Measurements from ENCODE around the gene MREG.
"Not testable (repeated sequence)": the region's sequence is repeated elsewhere in the genome, so short reads cannot be mapped to it uniquely, and the experiment has no call there.

Gene MREG

DNA sequence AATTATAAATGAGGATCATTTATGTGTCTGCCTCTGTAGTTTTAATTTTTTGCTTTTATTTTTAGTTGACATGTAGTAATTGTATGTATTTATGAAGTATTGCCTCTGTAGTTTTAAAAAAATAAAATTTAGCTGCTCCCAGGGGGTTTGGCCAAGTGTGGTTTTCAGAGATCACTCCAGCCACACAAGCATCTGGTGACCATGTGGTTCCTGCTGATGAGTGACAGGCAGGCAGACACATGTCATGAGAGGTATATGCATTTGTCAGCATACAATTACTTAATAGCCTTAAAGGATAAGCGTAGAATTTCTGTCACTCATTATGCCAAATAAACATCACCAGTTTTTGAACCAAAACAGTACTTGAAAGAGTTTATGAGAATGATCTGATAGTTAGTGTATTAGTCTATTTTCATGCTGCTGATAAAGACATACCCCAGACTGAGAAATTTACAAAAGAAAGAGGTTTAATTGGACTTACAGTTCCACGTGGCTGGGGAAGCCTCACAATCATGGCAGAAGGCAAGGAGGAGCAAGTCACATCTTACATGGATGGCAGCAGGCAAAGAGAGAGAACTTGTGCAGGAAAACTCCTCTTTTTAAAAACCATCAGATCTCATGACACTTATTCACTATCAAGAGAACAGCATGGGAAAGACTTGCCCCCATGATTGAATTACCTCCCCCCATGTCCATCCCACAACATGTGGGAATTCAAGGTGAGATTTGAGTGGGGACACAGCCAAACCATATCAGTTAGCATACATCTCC, 29.6 kb downstream of the MREG start:
- Mint-ChIP-seq H3K9me3 (peaks cover 6% of the 10 kb centered on the region), H3K4me1 (peaks cover 31% of the 10 kb centered on the region), H3K4me3 (no peak overlapping the region), H3K27me3 (no peaks in the 10 kb centered on the region), H3K36me3 (peaks cover 69% of the 10 kb centered on the region), H3K27ac (peak overlapping the region; percentile 45)
- peak; percentile 62 for ATAC-seq

- Mint-ChIP-seq H3K36me3 (peaks cover 72% of the 10 kb centered on the region), H3K4me1 (peaks cover 39% of the 10 kb centered on the region), H3K27ac (no peak overlapping the region), H3K4me3 (no peak overlapping the region), H3K9me3 (peaks cover 6% of the 10 kb centered on the region), H3K27me3 (no peaks in the 10 kb centered on the region)
- ATAC-seq: peak; percentile 85
Measured at GRCh38 chr2:215982465-215982875, 30.9 kb downstream of the MREG start.

- Mint-ChIP-seq H3K9me3 (peaks cover 3% of the 10 kb centered on the region), H3K27ac (no peak overlapping the region), H3K4me1 (peaks cover 46% of the 10 kb centered on the region), H3K27me3 (no peaks in the 10 kb centered on the region), H3K4me3 (no peak overlapping the region), H3K36me3 (peaks cover 74% of the 10 kb centered on the region)
- ATAC-seq: no peak
Measured at GRCh38 chr2:215981115-215981514, 32.2 kb downstream of the MREG start.

DNA sequence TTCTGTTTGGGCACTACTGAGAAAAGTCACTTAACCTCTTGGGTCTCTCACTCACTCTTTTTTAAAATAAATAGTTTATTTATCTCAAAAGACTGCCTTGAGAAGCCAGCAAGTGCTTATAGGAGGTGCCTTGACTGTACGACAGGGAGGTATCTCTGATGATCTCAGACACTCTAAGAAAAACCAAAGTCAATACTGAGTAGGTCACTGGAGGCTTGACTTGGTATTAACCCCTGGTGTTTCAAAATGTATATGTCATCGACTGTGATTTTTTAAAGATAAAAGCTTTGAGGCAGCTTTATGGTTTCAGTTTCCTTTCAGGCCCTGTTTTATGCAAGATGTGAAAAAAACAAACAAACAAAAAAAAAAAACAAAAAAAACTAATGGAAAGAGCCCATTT, 33.7 kb downstream of the MREG start:
- Mint-ChIP-seq H3K27ac (no peak overlapping the region), H3K9me3 (peaks cover 3% of the 10 kb centered on the region), H3K27me3 (no peaks in the 10 kb centered on the region), H3K4me3 (no peak overlapping the region), H3K4me1 (peaks cover 47% of the 10 kb centered on the region), H3K36me3 (peaks cover 64% of the 10 kb centered on the region)
- no peak for ATAC-seq

GRCh38 chr2:215974700-215975429, 38.5 kb downstream of the MREG start:
- H3K9me3 Mint-ChIP-seq: peaks cover 4% of the 10 kb centered on the region
- H3K4me3 Mint-ChIP-seq: no peak overlapping the region
- no peaks in the 10 kb centered on the region for H3K27me3 Mint-ChIP-seq
- H3K36me3 Mint-ChIP-seq: peaks cover 61% of the 10 kb centered on the region
- peak overlapping the region; percentile 47 for H3K27ac Mint-ChIP-seq
- peaks cover 44% of the 10 kb centered on the region for H3K4me1 Mint-ChIP-seq
- no peak for ATAC-seq

DNA sequence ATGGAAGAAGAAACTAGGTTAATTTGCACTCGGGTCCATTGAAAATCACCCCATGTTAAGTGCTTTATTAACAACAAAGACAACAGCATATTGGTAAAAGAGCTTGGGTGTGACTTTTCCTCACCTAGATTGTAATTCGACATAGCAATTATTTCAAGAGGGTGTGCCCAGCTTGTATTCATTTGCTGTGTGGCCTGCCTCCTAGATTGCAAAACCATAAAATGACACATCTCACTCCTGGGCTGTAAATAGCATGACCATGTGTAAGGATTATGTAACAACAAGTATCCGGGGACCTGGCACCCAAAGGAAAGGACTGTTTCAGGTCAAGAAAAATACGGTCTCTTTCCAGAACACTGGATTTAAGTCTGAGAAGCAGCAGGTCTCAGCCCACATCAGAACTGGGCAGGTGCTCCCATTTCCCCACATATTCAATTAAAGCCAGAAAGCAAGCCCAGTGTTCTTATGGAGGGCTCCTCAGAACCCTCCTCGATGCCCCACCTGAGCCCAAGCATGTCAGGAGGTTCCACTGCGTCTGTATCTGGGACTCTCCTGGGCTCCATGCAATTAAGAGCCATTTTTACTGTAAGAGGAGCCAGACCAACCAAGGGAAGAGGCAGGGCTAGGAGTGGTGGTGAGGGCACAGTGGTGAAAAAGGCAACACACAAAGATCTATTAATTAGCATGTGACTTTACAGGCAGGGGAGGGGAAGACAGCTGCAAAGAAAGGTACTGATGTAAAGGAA, 39.2 kb downstream of the MREG start:
- peak overlapping the region; percentile 47 for H3K27ac Mint-ChIP-seq
- peaks cover 63% of the 10 kb centered on the region for H3K36me3 Mint-ChIP-seq
- no peak overlapping the region for H3K4me3 Mint-ChIP-seq

GRCh38 chr2:215973145-215973792, 40.1 kb downstream of the MREG start:
- Mint-ChIP-seq H3K4me1 (peaks cover 60% of the 10 kb centered on the region), H3K27ac (no peak overlapping the region), H3K9me3 (peaks cover 4% of the 10 kb centered on the region), H3K27me3 (no peaks in the 10 kb centered on the region), H3K36me3 (peaks cover 57% of the 10 kb centered on the region), H3K4me3 (no peak overlapping the region)
- no peak for ATAC-seq

More for the DNA sequence above, 39.2 kb downstream of the MREG start:
- ATAC-seq: no peak
- Mint-ChIP-seq H3K27me3 (no peaks in the 10 kb centered on the region), H3K4me1 (peaks cover 51% of the 10 kb centered on the region), H3K9me3 (peaks cover 4% of the 10 kb centered on the region)

- peaks cover 4% of the 10 kb centered on the region for H3K9me3 Mint-ChIP-seq
- peaks cover 41% of the 10 kb centered on the region for H3K36me3 Mint-ChIP-seq
- no peak for ATAC-seq
- peaks cover 54% of the 10 kb centered on the region for H3K4me1 Mint-ChIP-seq
- no peaks in the 10 kb centered on the region for H3K27me3 Mint-ChIP-seq
- H3K27ac Mint-ChIP-seq: no peak overlapping the region
- no peak overlapping the region for H3K4me3 Mint-ChIP-seq
Measured at GRCh38 chr2:215971671-215972070, 41.7 kb downstream of the MREG start.

GRCh38 chr2:215970894-215971293, 42.5 kb downstream of the MREG start:
- ATAC-seq, H3K27ac Mint-ChIP-seq, H3K9me3 Mint-ChIP-seq, H3K27me3 Mint-ChIP-seq, H3K4me3 Mint-ChIP-seq: not testable (repeated sequence)
- H3K4me1 Mint-ChIP-seq: peaks cover 62% of the 10 kb centered on the region
- H3K36me3 Mint-ChIP-seq: peaks cover 41% of the 10 kb centered on the region

GRCh38 chr2:215970425-215970824, 42.9 kb downstream of the MREG start:
- ATAC-seq: no peak
- Mint-ChIP-seq H3K36me3 (peaks cover 46% of the 10 kb centered on the region), H3K9me3 (peaks cover 4% of the 10 kb centered on the region), H3K4me3 (no peak overlapping the region), H3K4me1 (peaks cover 65% of the 10 kb centered on the region), H3K27ac (no peak overlapping the region), H3K27me3 (no peaks in the 10 kb centered on the region)

DNA sequence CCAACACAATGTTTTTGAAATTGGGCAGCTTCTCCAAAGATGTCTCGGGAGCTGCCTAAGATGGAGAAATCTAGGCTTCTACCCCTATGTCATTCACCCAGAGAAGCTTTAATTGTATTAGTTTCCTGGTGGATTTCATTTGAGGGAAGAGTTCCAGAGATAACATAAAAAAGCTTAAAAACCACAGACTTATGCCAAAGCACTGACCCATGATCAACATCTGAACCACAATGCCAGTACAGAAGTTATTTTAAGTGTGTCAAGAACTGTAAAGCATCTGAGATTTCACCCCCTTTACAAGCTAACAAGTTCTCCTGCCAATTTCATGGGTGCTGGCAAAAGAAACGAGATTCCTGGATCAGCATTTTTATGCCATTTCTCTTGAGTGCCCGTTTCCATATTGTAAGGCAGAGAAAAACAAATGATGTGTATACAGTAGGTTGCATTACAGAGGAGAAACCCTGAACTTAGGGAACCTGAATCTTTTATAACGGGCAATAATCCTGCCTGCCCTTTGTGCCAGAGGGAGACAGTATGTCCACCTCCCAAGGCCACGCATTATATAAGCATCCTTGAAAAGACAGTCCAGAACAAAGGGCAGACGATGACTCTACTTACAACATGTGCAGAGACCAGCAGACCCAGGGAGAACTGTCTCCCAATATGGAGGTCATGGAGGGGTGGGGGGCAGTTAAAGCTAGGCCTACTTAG, 44.1 kb downstream of the MREG start:
- H3K9me3 Mint-ChIP-seq: peaks cover 4% of the 10 kb centered on the region
- no peaks in the 10 kb centered on the region for H3K27me3 Mint-ChIP-seq
- H3K4me3 Mint-ChIP-seq: no peak overlapping the region
- peaks cover 56% of the 10 kb centered on the region for H3K36me3 Mint-ChIP-seq
- H3K27ac Mint-ChIP-seq: peak overlapping the region; percentile 67
- H3K4me1 Mint-ChIP-seq: peaks cover 67% of the 10 kb centered on the region
- ATAC-seq: no peak

DNA sequence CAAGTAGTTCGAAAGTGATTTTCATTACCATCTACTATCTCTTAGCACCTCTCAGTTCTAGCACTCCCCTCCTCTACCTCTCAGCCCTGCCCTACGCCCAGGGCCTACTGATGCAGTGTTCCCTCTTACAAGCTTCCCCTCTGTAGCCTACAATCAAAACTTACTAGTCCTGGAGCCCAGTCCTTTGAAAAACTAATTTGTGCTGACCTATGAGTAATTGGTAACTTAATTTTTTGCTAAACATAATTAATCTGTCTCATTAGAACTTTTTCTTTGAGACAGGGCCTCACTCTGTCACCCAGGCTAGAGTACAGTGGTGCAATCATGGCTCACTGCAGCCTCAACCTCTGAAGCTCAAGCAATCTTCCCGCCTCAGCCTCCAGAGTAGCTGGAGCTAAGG, 44.9 kb downstream of the MREG start:
- Mint-ChIP-seq H3K27me3 (no peaks in the 10 kb centered on the region), H3K4me3 (no peak overlapping the region), H3K9me3 (peaks cover 4% of the 10 kb centered on the region), H3K27ac (peak overlapping the region; percentile 67), H3K36me3 (peaks cover 61% of the 10 kb centered on the region), H3K4me1 (peaks cover 67% of the 10 kb centered on the region)
- no peak for ATAC-seq

DNA sequence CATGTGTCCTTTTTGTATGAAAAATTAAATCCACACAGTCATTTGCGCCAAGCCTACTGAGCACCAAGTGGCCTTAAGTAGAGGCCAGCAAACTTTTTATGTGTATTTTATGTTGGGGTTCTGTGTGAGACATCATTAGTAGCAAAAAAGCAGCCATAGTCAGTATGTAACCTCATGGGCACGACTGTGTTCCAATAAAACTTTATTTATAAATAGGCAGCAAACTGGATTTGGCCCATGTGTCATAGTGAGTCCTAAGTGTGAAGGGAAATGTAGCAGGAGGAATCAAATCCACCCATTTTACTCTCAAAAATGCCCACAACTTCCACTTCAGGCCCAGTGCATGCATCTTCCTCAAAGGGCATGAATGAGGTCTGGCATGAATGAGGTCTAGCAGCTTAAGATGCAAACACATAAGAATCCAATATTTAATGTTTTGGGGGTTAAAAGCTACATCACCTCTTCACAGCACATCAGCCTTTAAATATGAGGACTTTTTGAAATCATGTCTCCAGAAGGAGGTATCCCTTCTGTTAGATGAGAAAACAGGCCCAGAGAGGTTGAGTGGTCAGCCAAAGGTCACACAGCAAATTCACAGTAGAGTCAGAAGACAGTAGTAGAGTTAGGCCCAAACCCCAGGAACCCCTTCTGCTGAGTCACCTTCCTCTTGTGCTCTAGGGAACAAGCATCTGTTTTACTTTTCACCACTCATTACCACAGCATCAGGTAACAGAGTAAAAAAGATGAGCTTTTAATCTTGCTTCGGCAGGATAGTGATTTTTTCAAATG, 45.6 kb downstream of the MREG start:
- no peak for ATAC-seq

GRCh38 chr2:215966951-215967350, 46.4 kb downstream of the MREG start:
- no peak overlapping the region for H3K4me3 Mint-ChIP-seq
- no peak for ATAC-seq
- H3K9me3 Mint-ChIP-seq: peaks cover 4% of the 10 kb centered on the region
- peaks cover 67% of the 10 kb centered on the region for H3K4me1 Mint-ChIP-seq
- H3K36me3 Mint-ChIP-seq: peaks cover 60% of the 10 kb centered on the region
- H3K27me3 Mint-ChIP-seq: no peaks in the 10 kb centered on the region
- H3K27ac Mint-ChIP-seq: no peak overlapping the region

More for the DNA sequence above, 45.6 kb downstream of the MREG start:
- no peaks in the 10 kb centered on the region for H3K27me3 Mint-ChIP-seq
- H3K4me3 Mint-ChIP-seq: no peak overlapping the region
- peaks cover 4% of the 10 kb centered on the region for H3K9me3 Mint-ChIP-seq
- peak overlapping the region; percentile 67 for H3K27ac Mint-ChIP-seq
- H3K36me3 Mint-ChIP-seq: peaks cover 56% of the 10 kb centered on the region
- H3K4me1 Mint-ChIP-seq: peaks cover 67% of the 10 kb centered on the region

All from stimulated activated memory B cell treated with anti-CD40 and anti-IgM and Interleukin-4, amounts not matched to agents 10 μg/mL and 1 μg/mL and 100 μg/mL, for 72 hours (primary cell).